CMK (cell line): ENCODE measurements around the gene UHRF2.
"Not testable (repeated sequence)": the region's sequence is repeated elsewhere in the genome, so short reads cannot be mapped to it uniquely, and the experiment has no call there.

Source experiments
- DNase-seq: peaks from one replicate; pipeline ENCODE4 v3.0.0-alpha.2; 2010; ENCODE audit warnings: low read depth

UHRF2 gene

GRCh38 chr9:6428940-6429889, 16.2 kb downstream of the UHRF2 start:
- DNase-seq = no peak

- no peak for DNase-seq
Observed at GRCh38 chr9:6431038-6431437, 18.0 kb downstream of the UHRF2 start.

GRCh38 chr9:6433410-6433809, 20.4 kb downstream of the UHRF2 start:
- DNase-seq = no peak

- DNase-seq = no peak
Observed at GRCh38 chr9:6439051-6439703, 26.2 kb downstream of the UHRF2 start.

- no peak for DNase-seq
Observed at GRCh38 chr9:6440405-6440804, 27.4 kb downstream of the UHRF2 start.

- DNase-seq = no peak
Observed at GRCh38 chr9:6441269-6441668, 28.3 kb downstream of the UHRF2 start.

- no peak for DNase-seq
Observed at GRCh38 chr9:6443661-6444060, 30.7 kb downstream of the UHRF2 start.

GRCh38 chr9:6444128-6444527, 31.1 kb downstream of the UHRF2 start:
- no peak for DNase-seq

- DNase-seq = no peak
Observed at GRCh38 chr9:6449086-6449485, 36.1 kb downstream of the UHRF2 start.

GRCh38 chr9:6449645-6450044, 36.6 kb downstream of the UHRF2 start:
- DNase-seq = no peak

GRCh38 chr9:6450641-6451375, 37.8 kb downstream of the UHRF2 start:
- no peak for DNase-seq

GRCh38 chr9:6455292-6455691, 42.3 kb downstream of the UHRF2 start:
- not testable (repeated sequence) for DNase-seq

GRCh38 chr9:6458704-6459103, 45.7 kb downstream of the UHRF2 start:
- DNase-seq = not testable (repeated sequence)

GRCh38 chr9:6459718-6460117, 46.7 kb downstream of the UHRF2 start:
- DNase-seq = no peak

- DNase-seq = no peak
Observed at GRCh38 chr9:6460189-6460768, 47.3 kb downstream of the UHRF2 start.

GRCh38 chr9:6461619-6462018, 48.6 kb downstream of the UHRF2 start:
- no peak for DNase-seq

- DNase-seq = no peak
Observed at GRCh38 chr9:6467006-6467625, 54.1 kb downstream of the UHRF2 start.

GRCh38 chr9:6471231-6471850, 58.3 kb downstream of the UHRF2 start:
- no peak for DNase-seq

GRCh38 chr9:6473151-6473550, 60.2 kb downstream of the UHRF2 start:
- DNase-seq = no peak

- DNase-seq = no peak
Observed at GRCh38 chr9:6479959-6480358, 67.0 kb downstream of the UHRF2 start.

- no peak for DNase-seq
Observed at GRCh38 chr9:6484210-6484609, 71.2 kb downstream of the UHRF2 start.
